Measurements from ENCODE around the gene PTH2.

DNA sequence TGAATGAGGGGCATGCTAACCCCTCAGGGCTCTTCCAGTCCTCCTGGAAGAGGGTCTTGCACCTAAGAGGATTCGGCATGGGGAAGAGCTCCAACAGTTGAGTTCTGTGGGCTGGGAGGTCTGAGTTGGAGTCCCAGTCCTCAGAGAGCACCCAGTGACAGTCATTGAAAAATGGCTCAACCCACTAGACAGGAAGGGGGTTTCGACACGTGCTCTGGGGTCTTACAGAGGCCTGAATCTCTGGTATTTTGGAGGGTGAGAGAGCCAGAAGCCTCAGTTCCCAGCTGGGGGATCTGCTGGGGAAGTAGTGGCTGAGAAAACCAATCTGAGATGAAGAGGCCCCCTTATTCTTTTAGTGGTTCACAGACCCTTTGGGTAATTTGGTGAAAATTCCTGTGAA is 9.0 kb downstream of the PTH2 start:
- TF ChIP-seq, protein P1, sequence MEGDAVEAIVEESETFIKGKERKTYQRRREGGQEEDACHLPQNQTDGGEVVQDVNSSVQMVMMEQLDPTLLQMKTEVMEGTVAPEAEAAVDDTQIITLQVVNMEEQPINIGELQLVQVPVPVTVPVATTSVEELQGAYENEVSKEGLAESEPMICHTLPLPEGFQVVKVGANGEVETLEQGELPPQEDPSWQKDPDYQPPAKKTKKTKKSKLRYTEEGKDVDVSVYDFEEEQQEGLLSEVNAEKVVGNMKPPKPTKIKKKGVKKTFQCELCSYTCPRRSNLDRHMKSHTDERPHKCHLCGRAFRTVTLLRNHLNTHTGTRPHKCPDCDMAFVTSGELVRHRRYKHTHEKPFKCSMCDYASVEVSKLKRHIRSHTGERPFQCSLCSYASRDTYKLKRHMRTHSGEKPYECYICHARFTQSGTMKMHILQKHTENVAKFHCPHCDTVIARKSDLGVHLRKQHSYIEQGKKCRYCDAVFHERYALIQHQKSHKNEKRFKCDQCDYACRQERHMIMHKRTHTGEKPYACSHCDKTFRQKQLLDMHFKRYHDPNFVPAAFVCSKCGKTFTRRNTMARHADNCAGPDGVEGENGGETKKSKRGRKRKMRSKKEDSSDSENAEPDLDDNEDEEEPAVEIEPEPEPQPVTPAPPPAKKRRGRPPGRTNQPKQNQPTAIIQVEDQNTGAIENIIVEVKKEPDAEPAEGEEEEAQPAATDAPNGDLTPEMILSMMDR (conservative IDR thresholded peaks at IDR 0.05), result no peak
- TF ChIP-seq ZFX (IDR thresholded peaks at IDR 0.05), result no peak

All from C4-2B (cell line).